H1 (cell line): Measurements from ENCODE around the gene SLC6A7. TPM values are rescaled to one million over a fixed set of nuclear protein-coding genes. Genes with fewer than 3 reads are reported as not detected.

Experiments
- CTCF ChIA-PET: fragments of 300-600 bp; sonication (Branson Sonifier 250); formaldehyde crosslinking; loops from one replicate; lab custom pipeline; 2021; ENCODE audit not compliant: partially characterized antibody; lab: Charles Lee
- POLR2A ChIA-PET: fragments of 300-600 bp; sonication (Branson Sonifier 250); formaldehyde crosslinking; loops from one replicate; lab custom pipeline; 2021; ENCODE audit warnings: inconsistent platforms; ENCODE audit not compliant: partially characterized antibody; lab: Charles Lee
- DNase-seq, 2 experiments: peaks; one replicate each; pipeline versions ENCODE4 v3.0.0 to v3.0.0-alpha.2; 2010 to 2022; ENCODE audit warnings: low spot score in 2 of 2, low read depth in 1 of 2, mixed read lengths in 1 of 2
- FAIRE-seq: peaks from 2 replicates; lab custom pipeline; 2011; peaks lifted over from hg19 to GRCh38; lab: Jason Lieb, UNC
- H2AFZ ChIP-seq: 2 replicates; pipeline ENCODE4 v1.8.1; 2012; ENCODE audit warnings: low read length, inconsistent platforms
- H2AK5ac ChIP-seq: 2 replicates; pipeline ENCODE4 v1.6.1; 2013; ENCODE audit warnings: low read depth, low read length
- H2BK120ac ChIP-seq: replicated peaks from 2 replicates; pipeline ENCODE3; 2013; ENCODE audit warnings: low read depth, low read length, inconsistent platforms
- H2BK12ac ChIP-seq: 2 replicates; pipeline ENCODE4 v1.6.1; 2013; ENCODE audit warnings: low read depth, low read length
- H2BK15ac ChIP-seq: 2 replicates; pipeline ENCODE4 v1.6.1; 2013; ENCODE audit warnings: low read length
- H2BK20ac ChIP-seq: 2 replicates; pipeline ENCODE4 v1.6.1; 2013; ENCODE audit warnings: low read length
- H2BK5ac ChIP-seq: 2 replicates; pipeline ENCODE4 v1.6.1; 2013; ENCODE audit warnings: low read depth, low read length
- H3K14ac ChIP-seq: 2 replicates; pipeline ENCODE4 v1.6.1; 2013; ENCODE audit warnings: inconsistent platforms; ENCODE audit not compliant: insufficient read length
- H3K18ac ChIP-seq: 2 replicates; pipeline ENCODE4 v1.6.1; 2013; ENCODE audit warnings: low read length; ENCODE audit errors: extremely low read depth
- H3K23ac ChIP-seq: 2 replicates; pipeline ENCODE4 v1.6.1; 2013; ENCODE audit warnings: inconsistent platforms; ENCODE audit not compliant: insufficient read length
- H3K23me2 ChIP-seq: 2 replicates; pipeline ENCODE4 v1.6.1; 2013; ENCODE audit warnings: low read depth, low read length
- H3K27ac ChIP-seq: 2 replicates; pipeline ENCODE4 v1.6.1; 2011; ENCODE audit warnings: low read depth, low read length, inconsistent platforms
- H3K27me3 ChIP-seq, 4 experiments: replicated peaks in 1 of 4; 1 replicate in 1 of 4; 2 replicates in 3 of 4; pipeline versions ENCODE4 v1.6.1 to v1.8.1; 2011 to 2013; ENCODE audit warnings: low read length in 3 of 4, mild to moderate bottlenecking in 3 of 4, inconsistent platforms in 2 of 4, mixed read lengths in 2 of 4, moderate library complexity in 1 of 4; ENCODE audit not compliant: control insufficient read depth in 3 of 4, insufficient read depth in 3 of 4; ENCODE audit errors: extremely low read depth in 1 of 4
- H3K36me3 ChIP-seq, 4 experiments: 2 replicates each; pipeline versions ENCODE4 v1.6.1 to v1.8.1; 2011 to 2013; ENCODE audit warnings: mild to moderate bottlenecking in 4 of 4, low read length in 3 of 4, moderate library complexity in 2 of 4, control low read depth in 1 of 4, inconsistent platforms in 1 of 4; ENCODE audit not compliant: insufficient read depth in 4 of 4, control insufficient read depth in 2 of 4
- H3K4ac ChIP-seq: replicated peaks from 2 replicates; pipeline ENCODE3; 2013; ENCODE audit warnings: low read length, low read depth, mixed read lengths, inconsistent platforms; ENCODE audit not compliant: insufficient read length
- H3K4me1 ChIP-seq, 4 experiments: replicated peaks in 1 of 4; 1 replicate in 1 of 4; 2 replicates in 3 of 4; pipeline versions ENCODE4 v1.6.1 to v1.8.1; 2011 to 2013; ENCODE audit warnings: low read length in 3 of 4, inconsistent platforms in 2 of 4, mixed read lengths in 1 of 4; ENCODE audit not compliant: insufficient read depth in 4 of 4, control insufficient read depth in 3 of 4
- H3K4me2 ChIP-seq, 2 experiments: 2 replicates each; pipeline versions ENCODE4 v1.6.1 to v1.8.1; 2011 to 2013; ENCODE audit warnings: low read depth in 2 of 2, low read length in 2 of 2, control low read depth in 1 of 2, inconsistent platforms in 1 of 2, mild to moderate bottlenecking in 1 of 2; ENCODE audit not compliant: insufficient read depth in 1 of 2
- H3K4me3 ChIP-seq, 4 experiments: fragments of 200-600, 300-600 bp in 1 of 4; sonication (generic), shearing (Covaris generic), sonication (Bioruptor Twin) in 1 of 4; 2 replicates each; pipeline versions ENCODE4 v1.5.1 to v1.8.1; 2011 to 2016; ENCODE audit warnings: low read length in 4 of 4, low read depth in 3 of 4, control low read depth in 2 of 4, inconsistent platforms in 2 of 4, mild to moderate bottlenecking in 2 of 4, mixed read lengths in 1 of 4, moderate library complexity in 1 of 4; ENCODE audit not compliant: insufficient read depth in 2 of 4; ENCODE audit errors: extremely low read depth in 1 of 4
- H3K56ac ChIP-seq: replicated peaks from 2 replicates; pipeline ENCODE3; 2013; ENCODE audit warnings: low read depth, mild to moderate bottlenecking, mixed read lengths, low read length, inconsistent platforms; ENCODE audit not compliant: insufficient read length
- H3K79me1 ChIP-seq: 2 replicates; pipeline ENCODE4 v1.6.1; 2013; ENCODE audit warnings: low read depth, low read length, control low read depth
- H3K79me2 ChIP-seq, 2 experiments: 2 replicates each; pipeline versions ENCODE4 v1.6.1 to v1.8.1; 2012 to 2013; ENCODE audit warnings: low read length in 2 of 2, mild to moderate bottlenecking in 2 of 2, inconsistent platforms in 1 of 2; ENCODE audit not compliant: insufficient read depth in 2 of 2, control insufficient read depth in 1 of 2
- H3K9ac ChIP-seq, 4 experiments: replicated peaks in 1 of 4; 1 replicate in 1 of 4; 2 replicates in 3 of 4; pipeline versions ENCODE4 v1.6.1 to v1.8.1; 2011 to 2013; ENCODE audit warnings: low read depth in 3 of 4, low read length in 3 of 4, control low read depth in 2 of 4, mild to moderate bottlenecking in 2 of 4, moderate library complexity in 2 of 4, inconsistent platforms in 1 of 4; ENCODE audit errors: extremely low read depth in 1 of 4
- H3K9me3 ChIP-seq, 2 experiments: 2 replicates each; pipeline versions ENCODE4 v1.6.1 to v1.8.1; 2012 to 2013; ENCODE audit warnings: mild to moderate bottlenecking in 2 of 2, moderate library complexity in 2 of 2, control low read depth in 1 of 2, inconsistent platforms in 1 of 2, low read depth in 1 of 2, low read length in 1 of 2, mixed read lengths in 1 of 2; ENCODE audit not compliant: insufficient read depth in 2 of 2
- H4K20me1 ChIP-seq, 2 experiments: replicated peaks in 1 of 2; 2 replicates each; pipeline versions ENCODE3 to v1.8.1; 2011 to 2013; ENCODE audit warnings: inconsistent platforms in 2 of 2, low read length in 2 of 2, mild to moderate bottlenecking in 1 of 2; ENCODE audit not compliant: insufficient read depth in 2 of 2, control insufficient read depth in 1 of 2
- H4K5ac ChIP-seq: 2 replicates; pipeline ENCODE4 v1.6.1; 2013; ENCODE audit warnings: low read length, low read depth, mixed read lengths, inconsistent platforms; ENCODE audit not compliant: insufficient read length
- H4K8ac ChIP-seq: 2 replicates; pipeline ENCODE4 v1.8.0; 2013; ENCODE audit warnings: mild to moderate bottlenecking, moderate library complexity, low read length, inconsistent platforms; ENCODE audit not compliant: insufficient read depth; ENCODE audit errors: extremely low read depth
- H4K91ac ChIP-seq: replicated peaks from 2 replicates; pipeline ENCODE3; 2013; ENCODE audit warnings: low read length, mixed read lengths, inconsistent platforms; ENCODE audit not compliant: insufficient read length
- ASH2L ChIP-seq: fragments of 200-600, 300-600 bp; sonication (generic); IDR thresholded peaks from one replicate; pipeline ENCODE4 v1.7.1; 2017; ENCODE audit warnings: low read length
- CBX5 ChIP-seq: fragments of 300-800, 300-1000 bp; sonication (generic); IDR thresholded peaks from 2 replicates; pipeline ENCODE4 v1.7.1; 2016; ENCODE audit warnings: antibody characterized with exemption, low read length, low read depth
- CBX8 ChIP-seq: fragments of 300-800, 300-1000 bp; sonication (generic); IDR thresholded peaks from 2 replicates; pipeline ENCODE4 v1.7.1; 2016; ENCODE audit warnings: low read depth, low read length, borderline replicate concordance
- CHD1 ChIP-seq: IDR thresholded peaks from 2 replicates; pipeline ENCODE4 v1.6.1; 2012; ENCODE audit warnings: low read depth, low read length, improper control_type of control experiment
- CHD2 ChIP-seq: IDR thresholded peaks from 2 replicates; pipeline ENCODE4 v1.6.1; 2012; ENCODE audit warnings: low read length, improper control_type of control experiment
- EZH2 ChIP-seq: fragments of 200-600 bp; sonication (generic); IDR thresholded peaks from 2 replicates; pipeline ENCODE4 v1.7.1; 2012; ENCODE audit warnings: low read depth, mild to moderate bottlenecking, moderate library complexity, low read length, inconsistent platforms; ENCODE audit not compliant: severe bottlenecking
- HDAC2 ChIP-seq, 2 experiments: fragments of 300-600 bp in 1 of 2; sonication (generic) in 1 of 2; IDR thresholded peaks; 2 replicates each; pipeline ENCODE4 v1.6.1; 2011 to 2012; ENCODE audit warnings: low read depth in 2 of 2, low read length in 2 of 2, mild to moderate bottlenecking in 2 of 2, moderate library complexity in 2 of 2, borderline replicate concordance in 1 of 2, inconsistent platforms in 1 of 2
- MAFK ChIP-seq: IDR thresholded peaks from 2 replicates; pipeline ENCODE4 v1.6.1; 2012; ENCODE audit warnings: low read depth, mild to moderate bottlenecking, improper control_type of control experiment, low read length
- POLR2A ChIP-seq, 2 experiments: IDR thresholded peaks; 1 replicate in 1 of 2; 2 replicates in 1 of 2; pipeline ENCODE4 v1.6.1; 2011; ENCODE audit warnings: low read depth in 2 of 2, low read length in 2 of 2, mild to moderate bottlenecking in 2 of 2; ENCODE audit errors: control extremely low read depth in 1 of 2
- POLR2AphosphoS5 ChIP-seq: IDR thresholded peaks from 2 replicates; pipeline ENCODE4 v1.6.1; 2011; ENCODE audit warnings: low read depth, low read length
- SUZ12 ChIP-seq: fragments of 200-600 bp; sonication (generic); IDR thresholded peaks from 2 replicates; pipeline ENCODE4 v1.6.1; 2012; ENCODE audit warnings: mild to moderate bottlenecking, inconsistent platforms, low read length, moderate library complexity, mixed read lengths
- TAF7 ChIP-seq: optimal IDR thresholded peaks from 2 replicates; pipeline ENCODE3; 2011; ENCODE audit warnings: low read depth, mild to moderate bottlenecking, inconsistent platforms, low read length, moderate library complexity, borderline replicate concordance
- TCF12 ChIP-seq: IDR thresholded peaks from 2 replicates; pipeline ENCODE4 v1.6.1; 2011; ENCODE audit warnings: low read depth, mild to moderate bottlenecking, low read length
- WGBS, 2 experiments: shearing (Covaris generic) in 1 of 2; methylation state at CpG; one replicate each; pipeline versions ENCODE4 v1.1.6 to v1.1.7; 2013 to 2015; ENCODE audit warnings: low lambda C conversion rate in 2 of 2, mixed read lengths in 2 of 2, inconsistent platforms in 1 of 2, low coverage in 1 of 2, missing lambda C conversion rate in 1 of 2; ENCODE audit not compliant: insufficient replicate concordance in 2 of 2, insufficient coverage in 1 of 2, insufficient read length in 1 of 2; ENCODE audit errors: extremely low coverage in 1 of 2, missing lambda C conversion rate in 1 of 2; 5-methylcytosine and 5-hydroxymethylcytosine counted together
- polyA plus RNA-seq, 7 experiments: library from polyadenylated mRNA; depleted of rRNA in 3 of 7; stranded (reverse) in 5 of 7; unstranded in 2 of 7; fragments of >200 nt in 5 of 7; fragments of 200-250 nt in 2 of 7; gene quantifications; 1 replicate in 5 of 7; 2 replicates in 1 of 7; 4 replicates in 1 of 7; pipeline versions ENCODE4 v1.2.1 to v1.2.3, GENCODE V29; 2011 to 2013; ENCODE audit warnings: missing spikeins in 2 of 7, mixed read lengths in 2 of 7
- total RNA-seq: library from RNA; stranded (reverse); fragmentation: NEBNext Ultra II Directional; extraction: Animal tissue kit (Norgen Biotek cat#: 25700); gene quantifications from 2 replicates; pipeline ENCODE4 v1.2.1, GENCODE V29; 2021

Gene SLC6A7
- total and polyA plus RNA-seq, 2 of the 8 experiments (the other 6 are each of a cell fraction or from before 2014, with no cell fraction given): 0.07 to 0.12 TPM

DNA sequence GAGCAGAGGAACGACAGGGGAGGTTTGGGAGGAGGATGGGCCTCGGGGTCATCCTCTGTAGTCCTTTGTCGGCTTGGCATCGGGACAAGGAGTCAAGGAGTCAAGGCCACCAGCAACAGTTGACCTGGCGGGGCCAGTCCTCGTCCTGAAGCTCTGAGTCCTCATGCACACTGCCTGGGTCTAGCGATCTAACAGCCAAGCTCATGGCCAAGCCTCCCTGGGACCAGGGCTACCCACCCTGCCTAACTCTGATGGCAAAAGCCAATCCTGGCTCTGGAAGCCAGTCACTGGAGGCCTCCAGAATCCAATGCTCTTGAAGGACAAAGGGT, 49.9 kb downstream of the SLC6A7 start:
- Histone ChIP-seq H3K4me1 (0 out of 7 replicates have a peak, but pooled peaks cover 0 to 2% (median 0%) of the 10 kb centered on the region in 4 experiments), H4K20me1 (no peaks in the 10 kb centered on the region), H3K9me3 (no peaks in the 10 kb centered on the region), H3K23me2 (no peaks in the 10 kb centered on the region; the same call in 1 of the 2 replicates), H3K9ac (no peak overlapping the region), H2BK15ac (no peak overlapping the region), H2AFZ (no peak overlapping the region), H3K79me1 (no peaks in the 10 kb centered on the region), H4K5ac (no peak overlapping the region), H4K8ac (no peak overlapping the region), H3K4ac (no peak overlapping the region), H3K56ac (no peak overlapping the region), H3K18ac (no peak overlapping the region), H3K27me3 (no peaks in the 10 kb centered on the region), H3K4me2 (no peak overlapping the region), H2AK5ac (no peak overlapping the region), H3K14ac (no peak overlapping the region), H3K4me3 (no peak overlapping the region), H3K23ac (no peak overlapping the region), H3K27ac (no peak overlapping the region), H2BK20ac (no peak overlapping the region), H4K91ac (no peak overlapping the region), H2BK12ac (no peak overlapping the region), H3K36me3 (no peaks in the 10 kb centered on the region), H3K79me2 (no peaks in the 10 kb centered on the region), H2BK5ac (no peak overlapping the region), H2BK120ac (no peak overlapping the region)
- no peak for FAIRE-seq
- POLR2A ChIA-PET: no interaction called here
- TF ChIP-seq CBX8: no peak
- TF ChIP-seq HDAC2 (IDR thresholded peaks at IDR 0.05; ENCODE audit: borderline replicate concordance in 1 of 2, low read depth in 2 of 2, low read length in 2 of 2): no peak
- no peak for TF ChIP-seq CHD2
- TF ChIP-seq ASH2L: no peak
- no peak for TF ChIP-seq POLR2AphosphoS5
- no peak for TF ChIP-seq MAFK
- TF ChIP-seq CBX5: no peak
- TF ChIP-seq CHD1: no peak
- TF ChIP-seq TCF12: no peak
- no peak for TF ChIP-seq POLR2A (IDR thresholded peaks at IDR 0.05; ENCODE audit: control extremely low read depth in 1 of 2, low read depth in 2 of 2, low read length in 2 of 2)
- no peak for TF ChIP-seq TAF7
- no peak for TF ChIP-seq SUZ12
- no peak for TF ChIP-seq EZH2
- CTCF ChIA-PET: interaction anchor here (1.0 to 1.2 kb wide), 2 partner anchors 11 to 119 kb away, joined by 3 read pairs; no protein-coding TSS in a partner anchor
- 97% methylated on average over 7 of the region's 7 CpGs; no CpG with 5 or more reads in 1 of the 2 experiments for WGBS, 2 experiments
- DNase-seq: no peak
